Stimulated activated naive CD8-positive, alpha-beta T cell treated with anti-CD3 and anti-CD28 coated beads, Interleukin-15, Interleukin-2, amounts not matched to agents 100 U/mL and 50 U/mL, for 24 hours (primary cell): ENCODE data around the gene CAPG.
A peak's percentile ranks its signal among the peaks of the same experiment; 100 is the strongest.

Experiments
- ATAC-seq: fragments of 150-1000 bp; cut with Tn5 transposase; one replicate; pipeline ENCODE4 v1.10.0; 2021
- DNase-seq: peaks from one replicate; pipeline ENCODE4 v3.0.0; 2021

Gene CAPG

GRCh38 chr2:85438201-85439024 lies 28.2 kb upstream of the CAPG start:
- DNase-seq, result peak; percentile 20
- no peak for ATAC-seq

- peak; percentile 83 for DNase-seq
- ATAC-seq, result peak; percentile 80
These were observed 27.5 kb upstream of the CAPG start for GRCh38 chr2:85437488-85438200.

DNA sequence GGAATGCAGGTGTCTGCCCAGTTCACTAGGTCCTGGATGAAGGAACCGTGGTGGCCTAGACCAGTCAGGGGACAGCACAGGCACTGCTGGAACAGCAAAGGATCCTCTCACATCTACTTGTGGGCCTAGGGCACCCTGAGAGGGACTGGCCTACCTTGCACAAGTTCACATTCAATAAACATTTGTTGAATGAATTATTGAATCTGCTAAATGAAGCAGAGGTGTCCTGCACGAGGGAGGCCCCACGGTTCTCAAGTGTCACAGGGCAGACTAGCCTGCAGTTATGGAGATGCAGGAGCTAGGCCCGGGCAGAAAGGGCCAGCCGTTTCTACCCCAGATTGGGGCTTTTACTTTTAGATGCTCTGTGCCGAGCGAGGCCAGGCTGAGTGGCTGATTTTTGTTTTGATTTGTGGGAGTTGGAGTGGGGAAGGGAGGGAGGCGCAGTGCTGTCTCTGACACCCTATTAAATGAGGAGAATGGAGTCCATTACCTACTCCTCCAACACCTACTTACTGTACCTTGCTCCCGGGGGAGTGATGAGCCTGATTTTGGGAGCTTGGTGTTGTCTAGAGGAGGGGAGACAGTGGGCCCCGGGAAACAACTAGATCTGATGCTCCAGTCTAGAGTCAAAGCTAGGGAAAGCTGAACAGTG lies 26.8 kb upstream of the CAPG start:
- DNase-seq (no peak), ATAC-seq (no peak)

GRCh38 chr2:85435981-85436835 lies 26.0 kb upstream of the CAPG start:
- DNase-seq, result no peak

GRCh38 chr2:85435220-85435958 lies 25.2 kb upstream of the CAPG start:
- DNase-seq (no peak), ATAC-seq (no peak)

More at GRCh38 chr2:85435981-85436835, 26.0 kb upstream of the CAPG start:
- no peak for ATAC-seq

GRCh38 chr2:85434696-85435095 lies 24.5 kb upstream of the CAPG start:
- ATAC-seq (no peak), DNase-seq (no peak)

- DNase-seq (no peak), ATAC-seq (no peak)
These were observed 23.4 kb upstream of the CAPG start for GRCh38 chr2:85433511-85434089.

DNA sequence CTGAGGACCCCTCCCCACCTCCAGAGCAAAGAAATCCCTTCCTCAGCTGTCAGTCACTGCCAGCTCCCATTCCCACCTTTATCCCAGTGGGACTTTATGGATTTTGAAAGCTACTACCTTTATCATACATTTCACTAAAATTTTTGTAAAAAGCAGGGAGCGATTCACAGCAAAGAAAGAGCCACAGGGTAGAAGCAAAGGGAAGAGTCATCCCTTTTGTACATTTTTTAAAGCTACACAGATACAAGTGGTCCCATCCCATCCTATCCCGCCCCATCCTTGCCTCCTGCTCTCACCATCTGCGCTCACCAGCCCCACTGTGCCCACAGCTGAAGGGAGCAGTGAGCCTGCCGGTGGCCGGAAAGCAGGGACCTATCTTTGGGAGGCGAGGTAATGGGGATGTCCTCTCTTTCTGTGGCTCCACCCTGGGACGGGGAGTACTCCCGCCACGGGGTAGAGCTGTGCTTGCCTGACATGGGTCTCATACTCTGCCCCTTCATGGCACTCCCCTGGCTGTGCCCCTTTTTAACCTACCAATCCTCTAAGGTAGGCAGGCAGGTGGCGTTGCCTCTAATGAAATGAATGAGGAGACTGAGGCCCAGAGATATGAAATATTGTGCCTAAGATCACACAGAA lies 21.5 kb upstream of the CAPG start:
- no peak for ATAC-seq
- DNase-seq, result no peak

- DNase-seq, result no peak
- no peak for ATAC-seq
These were observed 20.8 kb upstream of the CAPG start for GRCh38 chr2:85430752-85431569.

DNA sequence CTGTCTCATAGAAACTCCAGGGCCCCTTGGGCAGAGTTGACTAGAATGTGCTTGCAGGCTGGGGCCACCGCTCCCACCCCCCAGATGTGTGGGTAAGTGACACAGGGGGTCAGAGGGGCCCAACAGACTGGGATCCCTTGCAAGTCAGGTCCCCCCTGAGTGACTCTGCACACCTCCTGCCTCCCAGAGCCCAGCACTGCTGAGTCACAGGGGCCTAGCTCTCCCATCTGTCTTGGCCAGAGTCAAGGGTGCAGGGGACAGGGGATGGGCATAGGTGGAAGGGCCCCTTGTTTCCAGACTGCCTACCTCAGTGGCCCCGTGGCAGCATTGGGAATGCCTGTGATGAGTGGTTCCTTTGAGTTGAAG lies 19.7 kb upstream of the CAPG start:
- ATAC-seq, result no peak
- DNase-seq, result no peak

DNA sequence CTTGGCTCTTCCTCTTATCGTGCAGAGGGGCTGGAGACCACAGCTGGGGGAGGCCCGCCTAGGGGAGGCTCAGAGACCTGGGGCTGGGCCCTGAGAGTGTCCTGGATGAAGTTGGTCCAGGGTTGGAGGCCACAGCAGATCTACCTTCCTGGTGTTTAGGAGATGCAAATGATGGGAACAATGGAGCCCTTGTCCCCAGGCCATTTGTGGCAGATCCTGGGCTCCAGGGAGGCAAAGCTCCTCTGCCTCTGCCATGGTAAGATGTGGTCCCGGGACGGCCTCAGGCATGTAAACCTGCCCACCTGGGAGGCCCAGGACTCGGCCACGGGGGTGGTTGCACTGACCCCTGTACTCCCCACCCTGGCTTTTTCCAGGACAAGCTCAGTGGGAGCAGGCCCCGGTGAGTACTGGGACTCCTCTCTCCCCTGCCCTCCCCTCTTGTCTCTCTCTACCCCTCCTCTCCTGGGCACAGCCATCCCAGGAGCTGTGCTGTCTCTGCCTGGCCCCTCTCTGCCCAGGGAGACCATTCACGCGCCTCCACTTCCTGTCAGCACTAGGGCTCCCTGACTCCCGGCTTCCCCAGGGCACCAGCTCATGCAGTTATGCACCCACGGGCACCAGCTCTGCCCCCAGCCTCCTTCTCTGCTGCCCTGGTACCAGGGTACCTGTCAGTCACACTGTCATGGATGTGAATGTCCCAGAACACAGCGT lies 19.2 kb upstream of the CAPG start:
- DNase-seq (no peak), ATAC-seq (no peak)

- DNase-seq (no peak), ATAC-seq (peak; percentile 27)
These were observed 18.2 kb upstream of the CAPG start for GRCh38 chr2:85428343-85428881.

DNA sequence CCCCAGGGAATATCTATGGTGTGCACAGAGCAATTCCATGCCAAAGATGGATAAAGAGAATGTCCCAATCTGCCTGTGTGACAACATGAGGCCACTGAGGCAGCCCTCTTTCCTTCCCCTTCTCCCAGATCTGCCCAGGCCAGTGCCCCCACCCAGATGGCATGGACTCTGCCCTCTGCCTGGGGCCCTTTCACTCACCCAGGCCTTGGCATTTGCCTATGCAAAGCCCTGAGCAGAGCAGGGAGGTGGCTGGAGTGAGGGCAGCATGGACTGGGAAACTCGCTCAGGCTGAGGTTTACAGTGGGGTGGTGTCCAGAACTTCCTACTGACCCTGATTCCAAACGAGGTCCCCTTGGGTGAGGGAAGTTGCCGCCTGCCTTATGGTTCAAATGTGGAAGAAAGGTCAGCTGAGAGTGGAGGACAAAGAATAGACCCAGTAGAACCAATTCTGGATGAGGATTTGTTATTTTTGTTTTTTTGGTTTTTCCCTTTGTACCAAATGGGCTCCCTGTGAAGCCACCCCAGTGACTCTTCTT lies 17.2 kb upstream of the CAPG start:
- ATAC-seq, result no peak
- no peak for DNase-seq

DNA sequence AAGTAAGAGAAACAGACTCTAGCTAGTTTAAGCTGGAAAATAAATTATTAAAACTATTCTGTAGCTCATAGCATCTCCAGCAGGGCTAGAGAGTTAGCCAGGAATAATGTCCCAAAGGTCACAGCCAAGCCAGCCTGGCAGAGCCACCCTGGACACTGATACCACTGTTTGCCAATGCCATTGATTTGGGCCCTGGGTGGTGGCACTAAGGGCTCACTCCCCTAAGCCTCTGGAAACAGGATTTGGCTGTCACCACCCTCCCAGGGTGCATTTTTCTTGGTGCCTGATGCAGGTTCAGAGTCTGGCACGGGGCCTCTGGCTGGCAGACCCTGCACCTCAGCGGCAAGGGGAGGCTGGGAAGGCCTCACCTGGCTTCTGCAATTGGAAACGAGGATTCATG lies 15.4 kb upstream of the CAPG start:
- ATAC-seq (no peak), DNase-seq (no peak)

DNA sequence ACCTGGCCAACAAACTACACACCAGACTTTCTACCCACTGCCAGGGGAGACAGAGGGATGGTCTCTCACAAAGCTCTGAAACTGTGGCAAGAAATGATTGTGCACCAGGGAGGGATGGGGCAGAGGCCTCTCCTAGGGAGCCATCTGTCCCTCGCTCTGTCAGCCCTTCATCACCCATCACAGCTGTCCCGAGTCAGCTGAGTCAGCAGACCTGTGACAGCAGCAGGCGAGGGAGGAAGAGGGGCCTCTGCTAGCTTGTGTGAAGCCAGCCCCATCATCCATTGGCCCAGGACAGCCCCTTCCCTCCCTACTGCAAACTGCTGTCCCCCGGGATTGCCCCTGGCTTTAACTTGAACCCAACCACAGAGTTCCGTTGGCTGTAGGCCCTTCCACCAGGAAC lies 13.4 kb upstream of the CAPG start:
- ATAC-seq (no peak), DNase-seq (no peak)

GRCh38 chr2:85422072-85422457 lies 11.9 kb upstream of the CAPG start:
- DNase-seq, result no peak
- ATAC-seq, result no peak

GRCh38 chr2:85421260-85422071 lies 11.3 kb upstream of the CAPG start:
- no peak for ATAC-seq

More at GRCh38 chr2:85421260-85422071, 11.3 kb upstream of the CAPG start:
- DNase-seq, result no peak
